GM10266 (cell line): Measurements from ENCODE around the gene MAEL.

Source experiments
- DNase-seq: peaks from one replicate; pipeline ENCODE4 v3.0.0; 2012; ENCODE audit errors: extremely low spot score
- TF ChIP-seq, protein P1 (sequence below): IDR thresholded peaks from 2 replicates; pipeline ENCODE4 v1.5.1; 2012; ENCODE audit warnings: mild to moderate bottlenecking, low read depth; ENCODE audit not compliant: control insufficient read depth, insufficient read depth; ENCODE audit errors: missing control alignments

The MAEL gene

DNA sequence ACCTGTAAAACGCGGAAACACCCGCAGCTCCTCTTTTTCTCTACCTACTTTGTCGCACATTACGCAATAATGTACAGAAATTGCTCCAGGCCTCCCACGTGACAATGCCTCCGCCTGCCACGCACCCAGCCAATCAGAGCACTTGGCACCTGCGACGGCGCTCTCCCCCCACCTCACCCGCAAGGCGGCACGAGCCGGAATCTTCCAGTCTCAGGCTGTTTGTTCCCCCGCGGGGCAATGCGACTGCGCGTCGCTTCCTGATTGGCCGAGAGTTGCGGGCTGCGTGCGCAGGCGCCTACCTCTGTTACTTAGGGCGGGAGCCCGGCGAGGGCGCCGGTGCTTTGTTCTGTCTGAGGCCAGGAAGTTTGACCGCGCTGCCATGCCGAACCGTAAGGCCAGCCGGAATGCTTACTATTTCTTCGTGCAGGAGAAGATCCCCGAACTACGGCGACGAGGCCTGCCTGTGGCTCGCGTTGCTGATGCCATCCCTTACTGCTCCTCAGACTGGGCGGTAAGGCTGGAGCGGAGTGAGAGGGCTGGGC, at the start of gene MAEL:
Gene MAEL (plus strand): TSS at position 307 of the 542 bp plus-strand sequence. CDS start 73 bp downstream, at position 380.
- TF ChIP-seq, protein P1, sequence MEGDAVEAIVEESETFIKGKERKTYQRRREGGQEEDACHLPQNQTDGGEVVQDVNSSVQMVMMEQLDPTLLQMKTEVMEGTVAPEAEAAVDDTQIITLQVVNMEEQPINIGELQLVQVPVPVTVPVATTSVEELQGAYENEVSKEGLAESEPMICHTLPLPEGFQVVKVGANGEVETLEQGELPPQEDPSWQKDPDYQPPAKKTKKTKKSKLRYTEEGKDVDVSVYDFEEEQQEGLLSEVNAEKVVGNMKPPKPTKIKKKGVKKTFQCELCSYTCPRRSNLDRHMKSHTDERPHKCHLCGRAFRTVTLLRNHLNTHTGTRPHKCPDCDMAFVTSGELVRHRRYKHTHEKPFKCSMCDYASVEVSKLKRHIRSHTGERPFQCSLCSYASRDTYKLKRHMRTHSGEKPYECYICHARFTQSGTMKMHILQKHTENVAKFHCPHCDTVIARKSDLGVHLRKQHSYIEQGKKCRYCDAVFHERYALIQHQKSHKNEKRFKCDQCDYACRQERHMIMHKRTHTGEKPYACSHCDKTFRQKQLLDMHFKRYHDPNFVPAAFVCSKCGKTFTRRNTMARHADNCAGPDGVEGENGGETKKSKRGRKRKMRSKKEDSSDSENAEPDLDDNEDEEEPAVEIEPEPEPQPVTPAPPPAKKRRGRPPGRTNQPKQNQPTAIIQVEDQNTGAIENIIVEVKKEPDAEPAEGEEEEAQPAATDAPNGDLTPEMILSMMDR = no peak
- no peak for DNase-seq

DNA sequence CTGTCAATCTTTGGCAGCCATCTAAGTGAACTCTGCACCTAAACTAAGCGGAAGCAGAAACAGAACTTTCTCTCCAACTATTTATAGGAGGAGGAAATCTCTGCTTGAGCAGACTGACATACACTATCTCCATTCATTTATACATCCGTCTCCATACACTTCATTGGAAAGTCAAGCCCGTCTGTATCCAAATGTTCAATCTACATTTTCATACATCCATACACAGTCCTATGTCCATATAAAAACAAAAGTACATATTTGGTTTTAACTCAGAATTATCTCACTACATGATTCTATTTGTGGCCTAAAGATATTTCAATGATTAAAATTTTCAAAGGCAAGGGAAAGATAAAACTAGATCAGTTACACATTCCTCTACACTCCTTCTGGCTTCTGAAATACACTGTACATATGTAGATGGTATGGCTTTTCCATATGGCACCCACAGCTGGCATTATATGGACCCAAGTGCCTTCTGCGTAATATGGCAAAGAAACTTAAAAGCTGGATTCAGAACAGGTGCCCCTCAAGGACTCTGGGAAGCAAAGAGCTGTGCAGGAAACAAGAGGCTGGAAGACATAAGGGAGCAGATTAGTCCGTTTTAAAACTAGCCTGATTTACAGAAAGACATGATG, 49.2 kb upstream of the MAEL start:
- no peak for DNase-seq
- TF ChIP-seq, protein P1 = no peak

DNA sequence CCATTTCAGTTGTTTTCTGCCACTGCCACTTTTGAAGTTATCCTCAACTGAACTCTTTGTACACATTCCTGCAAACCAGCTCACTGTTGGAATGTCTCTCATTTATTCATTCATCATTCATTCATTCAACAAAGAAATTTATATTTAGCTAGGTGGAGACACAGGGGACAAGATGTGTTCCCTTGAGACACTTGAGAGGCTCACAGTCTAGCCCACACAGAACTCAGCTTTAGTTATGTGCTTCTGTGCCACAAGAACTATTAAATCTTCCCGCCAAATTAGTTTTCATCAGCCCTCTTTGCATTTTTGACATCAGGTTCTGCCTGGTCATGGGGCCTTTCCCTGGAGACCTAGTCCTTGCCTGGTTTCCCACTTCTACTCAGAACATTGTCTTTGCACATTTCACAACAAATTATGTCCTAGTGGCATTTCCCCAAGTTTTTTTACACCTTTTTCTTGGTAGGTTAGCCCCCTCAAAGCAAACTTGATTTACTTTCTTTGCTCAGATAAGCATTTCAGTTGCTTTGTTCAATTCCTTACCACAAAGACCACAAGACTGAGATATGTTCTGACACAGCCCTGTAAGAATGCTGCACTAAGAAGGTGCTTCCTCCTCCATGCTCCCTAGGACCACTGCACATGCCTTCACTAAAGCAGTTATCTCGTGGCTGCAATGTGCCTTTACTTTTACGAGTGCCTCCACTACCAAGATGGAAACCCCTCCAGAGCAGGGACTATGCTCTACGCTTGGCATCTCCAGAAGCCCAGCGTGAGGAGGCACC, 44.7 kb upstream of the MAEL start:
- no peak for DNase-seq

DNA sequence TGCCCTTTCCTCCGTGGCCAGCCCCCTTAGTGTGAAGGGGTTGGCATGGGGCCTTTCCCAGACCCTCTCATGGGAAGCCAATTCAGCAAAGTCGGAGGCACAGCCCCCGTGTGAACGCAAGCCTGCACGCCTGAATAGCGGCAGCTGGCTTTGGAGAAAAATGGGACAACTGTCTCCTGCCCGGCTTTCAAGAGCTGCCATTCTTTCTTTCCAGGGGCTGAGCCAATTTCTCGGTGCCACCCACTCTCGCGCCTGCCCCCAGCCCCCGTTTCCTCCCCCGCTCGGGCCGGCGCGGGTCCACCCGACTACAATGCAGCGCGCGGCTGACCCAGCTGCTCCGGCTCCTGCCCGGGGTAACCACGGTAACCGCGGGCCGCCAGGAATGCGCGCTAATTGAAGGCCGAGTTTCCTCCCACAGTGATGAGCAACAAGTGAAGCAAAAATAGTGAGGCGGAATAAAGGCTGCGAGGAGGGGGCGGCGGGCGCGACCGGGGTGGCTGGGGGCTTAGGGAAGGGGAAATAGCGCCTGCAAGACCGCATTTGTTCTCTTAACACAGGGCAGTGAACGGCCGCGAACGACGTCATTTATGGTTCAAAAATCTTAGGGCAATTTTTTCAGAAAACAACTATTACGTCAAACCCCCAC, 41.6 kb upstream of the MAEL start:
- TF ChIP-seq, protein P1 = no peak
- DNase-seq = no peak

More for the DNA sequence above, 44.7 kb upstream of the MAEL start:
- TF ChIP-seq, protein P1 = no peak

DNA sequence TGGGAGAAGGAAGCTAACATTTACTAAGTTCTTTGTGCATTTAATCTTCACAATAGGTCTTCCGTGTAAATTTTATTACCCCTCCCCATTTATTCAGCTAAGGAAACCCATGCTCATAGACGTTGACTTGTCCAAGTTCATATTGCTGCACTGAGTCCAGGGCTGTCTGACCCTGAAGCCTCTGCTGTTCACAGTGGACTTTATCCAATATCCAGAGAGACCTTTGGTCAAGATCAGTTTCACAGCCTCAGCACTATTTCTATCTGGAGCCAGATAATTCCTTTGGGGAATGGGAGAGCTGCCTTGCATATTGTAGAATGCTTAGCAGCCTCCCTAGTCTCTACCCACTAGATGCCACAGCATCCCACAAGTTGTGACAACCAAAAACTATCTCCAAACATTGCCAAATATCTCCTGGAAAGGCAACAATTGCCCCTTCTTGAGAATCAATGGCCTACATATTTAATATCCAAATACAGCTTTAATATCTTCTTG, 40.2 kb upstream of the MAEL start:
- DNase-seq = no peak
- TF ChIP-seq, protein P1 = no peak

DNA sequence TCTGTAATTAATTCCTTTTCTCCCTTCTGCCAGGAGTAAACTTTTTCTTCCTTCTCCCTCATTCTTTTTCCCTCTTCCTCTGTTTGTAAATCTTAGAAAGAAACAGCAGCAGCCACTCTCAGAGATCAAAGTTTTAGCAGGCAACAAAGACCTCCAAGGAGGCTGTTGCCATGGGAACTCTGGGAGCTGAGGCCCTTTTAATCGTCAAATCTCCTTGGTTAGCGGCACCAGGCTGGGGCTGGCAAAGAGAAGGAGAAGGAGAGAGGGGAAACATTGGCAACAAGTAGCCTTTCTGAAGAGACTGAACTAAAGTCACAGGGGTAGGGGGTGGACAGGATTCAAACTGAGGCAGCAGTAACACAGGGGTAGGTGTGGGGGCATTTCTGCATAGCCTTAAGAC, 38.9 kb upstream of the MAEL start:
- no peak for DNase-seq
- TF ChIP-seq, protein P1 = no peak
